Ovary (tissue), 3 donors: ENCODE results near the gene SLC1A7.

Experiments
- EP300 ChIP-seq: sonication (generic); formaldehyde crosslinking; IDR thresholded peaks from one replicate; pipeline ENCODE4 v1.6.1; 2017; ENCODE audit warnings: antibody characterized with exemption
- POLR2A ChIP-seq: fragments of 450-650 bp; IDR thresholded peaks from one replicate; pipeline ENCODE4 v1.6.1; 2017; ENCODE audit warnings: antibody characterized with exemption, mild to moderate bottlenecking, moderate library complexity
- TF ChIP-seq, protein P1 (sequence below), 3 donors: fragments of 450-650 bp in 2 of 3; fragments of 200-600 bp in 1 of 3; IDR thresholded peaks; one replicate each; pipeline versions ENCODE4 v1.5.1 to v1.8.0; 2016 to 2022; ENCODE audit warnings: antibody characterized with exemption in 3 of 3, mild to moderate bottlenecking in 1 of 3
- donor health status: DM: no; HTN: no; CAD: no.

DNA sequence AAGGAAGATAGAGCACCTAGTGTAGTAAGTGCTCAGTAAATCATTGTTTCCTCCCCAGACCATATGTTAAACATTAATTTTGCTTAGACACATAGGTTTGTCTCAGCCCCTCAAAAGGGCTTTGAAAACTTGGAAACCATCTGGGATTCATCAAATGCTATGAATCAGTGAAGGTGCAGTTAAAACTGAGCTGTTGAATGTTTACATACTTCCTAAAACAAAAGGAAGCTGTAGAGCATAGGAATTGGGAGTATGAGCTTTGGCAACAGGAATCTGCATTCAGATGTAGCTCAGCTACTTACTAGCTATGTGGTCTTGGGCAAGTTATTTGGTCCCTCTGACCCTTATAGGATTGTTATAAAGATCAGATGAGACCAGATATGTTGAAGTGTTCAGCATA lies 99.2 kb downstream of the SLC1A7 start:
- TF ChIP-seq EP300 (no peak), POLR2A (no peak)
- TF ChIP-seq, protein P1, sequence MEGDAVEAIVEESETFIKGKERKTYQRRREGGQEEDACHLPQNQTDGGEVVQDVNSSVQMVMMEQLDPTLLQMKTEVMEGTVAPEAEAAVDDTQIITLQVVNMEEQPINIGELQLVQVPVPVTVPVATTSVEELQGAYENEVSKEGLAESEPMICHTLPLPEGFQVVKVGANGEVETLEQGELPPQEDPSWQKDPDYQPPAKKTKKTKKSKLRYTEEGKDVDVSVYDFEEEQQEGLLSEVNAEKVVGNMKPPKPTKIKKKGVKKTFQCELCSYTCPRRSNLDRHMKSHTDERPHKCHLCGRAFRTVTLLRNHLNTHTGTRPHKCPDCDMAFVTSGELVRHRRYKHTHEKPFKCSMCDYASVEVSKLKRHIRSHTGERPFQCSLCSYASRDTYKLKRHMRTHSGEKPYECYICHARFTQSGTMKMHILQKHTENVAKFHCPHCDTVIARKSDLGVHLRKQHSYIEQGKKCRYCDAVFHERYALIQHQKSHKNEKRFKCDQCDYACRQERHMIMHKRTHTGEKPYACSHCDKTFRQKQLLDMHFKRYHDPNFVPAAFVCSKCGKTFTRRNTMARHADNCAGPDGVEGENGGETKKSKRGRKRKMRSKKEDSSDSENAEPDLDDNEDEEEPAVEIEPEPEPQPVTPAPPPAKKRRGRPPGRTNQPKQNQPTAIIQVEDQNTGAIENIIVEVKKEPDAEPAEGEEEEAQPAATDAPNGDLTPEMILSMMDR (IDR thresholded peaks at IDR 0.05): no peak
